GM12873 (cell line): ENCODE data around the gene C7orf33.

Source experiments
- TF ChIP-seq, protein P1 (sequence below): IDR thresholded peaks from 2 replicates; pipeline ENCODE4 v1.5.1; 2012; ENCODE audit warnings: low read depth, mild to moderate bottlenecking, moderate library complexity, low read length, control low read depth; ENCODE audit not compliant: insufficient read depth; ENCODE audit errors: missing control alignments

C7orf33 gene

DNA sequence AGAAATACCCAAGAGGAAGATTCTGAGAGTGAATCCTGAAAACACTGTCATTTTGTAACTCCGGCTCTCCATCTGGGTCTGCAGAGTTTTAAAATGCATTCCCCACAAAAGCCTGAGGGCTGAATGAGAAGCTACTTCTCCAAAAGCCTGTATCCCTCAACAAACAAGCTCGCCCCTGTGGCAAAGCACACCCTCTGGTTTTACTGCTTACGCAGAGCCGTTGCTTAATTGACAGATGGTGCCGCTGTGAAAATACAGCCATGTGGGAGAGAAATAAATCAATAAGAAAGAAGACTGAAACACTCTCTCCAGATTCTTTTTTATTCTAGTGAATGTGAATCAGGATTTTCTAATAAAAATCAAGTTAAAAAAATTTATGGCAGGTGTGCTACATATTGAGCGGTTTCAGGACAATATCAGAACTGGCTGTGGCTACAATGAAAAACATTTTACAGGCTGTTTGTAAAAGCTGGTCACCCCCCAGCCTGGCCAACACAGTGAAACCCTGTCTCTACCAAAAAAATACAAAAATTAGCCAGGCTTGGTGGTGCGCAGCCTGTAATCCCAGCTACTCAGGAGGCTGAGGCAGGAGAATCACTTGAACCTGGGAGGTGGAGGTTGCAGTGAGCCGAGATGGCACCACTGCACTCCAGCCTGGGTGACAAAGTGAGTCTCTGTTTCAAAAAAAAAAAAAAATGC, 32.5 kb downstream of the C7orf33 start:
- TF ChIP-seq, protein P1, sequence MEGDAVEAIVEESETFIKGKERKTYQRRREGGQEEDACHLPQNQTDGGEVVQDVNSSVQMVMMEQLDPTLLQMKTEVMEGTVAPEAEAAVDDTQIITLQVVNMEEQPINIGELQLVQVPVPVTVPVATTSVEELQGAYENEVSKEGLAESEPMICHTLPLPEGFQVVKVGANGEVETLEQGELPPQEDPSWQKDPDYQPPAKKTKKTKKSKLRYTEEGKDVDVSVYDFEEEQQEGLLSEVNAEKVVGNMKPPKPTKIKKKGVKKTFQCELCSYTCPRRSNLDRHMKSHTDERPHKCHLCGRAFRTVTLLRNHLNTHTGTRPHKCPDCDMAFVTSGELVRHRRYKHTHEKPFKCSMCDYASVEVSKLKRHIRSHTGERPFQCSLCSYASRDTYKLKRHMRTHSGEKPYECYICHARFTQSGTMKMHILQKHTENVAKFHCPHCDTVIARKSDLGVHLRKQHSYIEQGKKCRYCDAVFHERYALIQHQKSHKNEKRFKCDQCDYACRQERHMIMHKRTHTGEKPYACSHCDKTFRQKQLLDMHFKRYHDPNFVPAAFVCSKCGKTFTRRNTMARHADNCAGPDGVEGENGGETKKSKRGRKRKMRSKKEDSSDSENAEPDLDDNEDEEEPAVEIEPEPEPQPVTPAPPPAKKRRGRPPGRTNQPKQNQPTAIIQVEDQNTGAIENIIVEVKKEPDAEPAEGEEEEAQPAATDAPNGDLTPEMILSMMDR: no peak

DNA sequence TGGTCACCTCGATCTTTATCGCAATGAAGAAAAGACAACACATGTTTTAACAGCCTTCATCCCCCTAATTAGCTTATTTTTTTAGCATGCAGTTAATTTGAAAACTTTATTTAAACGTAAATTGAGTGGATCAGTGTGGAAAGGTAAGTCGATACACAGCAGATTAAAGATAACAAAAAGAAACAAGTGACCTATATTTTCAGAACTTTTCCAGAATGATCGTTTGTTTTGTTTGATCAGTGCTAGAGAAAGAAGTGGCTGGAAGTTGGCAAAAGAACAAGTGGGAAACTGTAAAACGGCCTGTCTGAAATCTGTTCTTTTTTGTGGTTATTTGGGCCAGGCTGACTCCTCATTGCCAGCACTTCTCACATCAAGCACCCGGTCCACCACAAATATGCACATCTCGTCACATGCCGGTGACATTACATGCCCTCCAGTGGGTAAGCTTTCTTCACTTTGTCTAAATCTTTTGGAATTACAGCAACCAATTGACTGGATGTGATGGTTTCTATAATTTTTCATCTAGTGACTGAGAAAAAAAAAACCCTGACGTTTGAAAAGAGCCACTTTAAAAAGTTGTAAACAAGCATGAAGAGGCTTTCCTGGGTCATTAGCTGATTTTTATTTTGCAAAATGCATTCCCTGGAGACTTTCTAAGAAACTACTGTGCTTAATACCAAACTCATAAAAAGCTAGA, 33.2 kb downstream of the C7orf33 start:
- TF ChIP-seq, protein P1: no peak

DNA sequence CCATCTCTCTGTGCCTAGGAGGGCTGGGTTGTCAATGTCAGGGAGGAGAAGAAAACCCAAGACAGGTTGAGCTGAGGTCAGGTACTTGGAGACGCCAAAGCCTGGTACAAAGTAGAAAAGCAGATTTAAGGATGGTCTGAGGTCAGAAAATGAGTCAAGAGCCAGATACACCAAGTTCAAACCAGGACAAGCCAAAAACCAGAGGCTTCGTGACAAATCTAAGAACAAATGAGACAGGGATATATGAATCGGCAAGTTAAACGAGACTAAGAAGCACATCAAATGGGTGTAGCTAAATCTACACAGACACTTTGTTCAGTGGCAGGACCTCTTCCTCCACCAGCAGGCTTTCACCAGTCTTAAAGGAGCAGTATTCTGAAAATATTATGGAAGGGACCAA, 34.2 kb downstream of the C7orf33 start:
- TF ChIP-seq, protein P1: no peak

DNA sequence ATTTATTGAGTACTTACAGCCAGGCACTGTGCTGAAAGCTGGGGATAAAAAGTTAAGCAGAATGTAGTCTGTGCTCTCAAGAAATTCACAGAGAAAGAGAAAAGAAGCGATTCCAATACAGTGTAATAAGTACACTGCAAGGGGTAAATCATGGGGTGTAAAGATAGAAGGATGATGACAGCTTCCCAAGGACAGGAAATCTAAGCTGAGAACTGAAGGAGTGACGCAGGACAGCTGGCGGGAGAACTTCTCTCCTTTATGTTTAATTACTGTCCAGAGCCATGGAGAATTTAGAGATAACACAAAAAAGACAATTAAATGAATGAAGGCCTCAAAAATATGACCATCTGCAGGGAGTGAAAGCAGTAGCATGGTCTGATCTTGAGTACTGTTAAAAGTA, 34.8 kb downstream of the C7orf33 start:
- TF ChIP-seq, protein P1: no peak

DNA sequence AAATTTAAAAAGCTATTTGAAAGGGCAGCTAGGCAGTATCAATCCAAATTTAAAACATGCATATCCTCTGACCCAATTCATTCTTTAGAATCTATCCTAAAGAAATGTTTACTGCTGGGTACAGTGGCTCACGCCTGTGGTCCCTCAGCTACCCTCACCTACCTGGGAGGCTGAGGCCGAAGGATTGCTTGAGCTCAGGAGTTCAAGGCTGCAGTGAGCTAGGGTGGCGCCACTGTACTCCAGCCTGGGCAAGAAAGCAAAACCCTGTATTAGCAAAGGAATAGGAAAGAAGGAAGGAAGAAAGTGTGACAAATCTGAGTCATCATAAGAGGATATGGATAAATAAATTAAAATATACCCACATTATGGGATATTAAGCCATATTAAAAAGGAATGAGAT, 36.3 kb downstream of the C7orf33 start:
- TF ChIP-seq, protein P1: no peak

DNA sequence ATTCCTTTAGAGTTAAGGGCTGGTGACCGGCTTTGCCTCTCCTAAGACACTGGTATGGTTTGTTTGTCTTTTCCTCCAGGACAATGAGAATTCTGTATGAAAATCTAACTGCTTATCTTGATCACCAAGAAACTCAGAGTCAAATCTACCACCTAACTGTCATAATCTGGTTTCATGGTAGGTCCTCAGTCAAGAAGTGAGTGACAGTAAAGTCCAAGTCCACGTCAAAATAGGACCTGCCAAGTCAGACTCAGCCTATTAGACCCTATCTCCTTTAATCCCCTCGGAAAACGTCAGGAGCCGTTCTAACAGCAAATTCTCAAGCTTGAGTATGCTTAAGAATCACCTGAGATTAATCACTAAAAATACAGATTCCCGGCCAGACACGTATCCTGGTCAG, 37.4 kb downstream of the C7orf33 start:
- TF ChIP-seq, protein P1: no peak

DNA sequence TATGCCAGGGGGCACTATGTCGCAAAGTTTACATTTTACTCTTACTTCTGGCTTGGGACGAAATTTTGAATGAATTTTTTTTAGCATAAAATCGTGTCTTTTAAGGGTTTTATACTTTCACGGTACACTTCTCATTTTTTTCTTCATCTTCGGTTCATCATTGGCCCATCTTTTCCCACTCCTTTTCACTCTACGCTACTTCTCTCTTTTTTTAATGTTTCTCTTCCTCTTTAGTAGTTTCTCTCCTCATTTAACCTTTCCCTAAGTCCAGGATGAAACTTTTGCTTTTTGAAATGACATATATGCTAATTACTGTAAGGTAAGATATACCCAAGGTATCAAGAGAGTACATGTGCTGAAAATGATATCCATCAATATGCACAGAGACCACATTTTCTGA, 39.5 kb downstream of the C7orf33 start:
- TF ChIP-seq, protein P1: no peak
